GM18868 (cell line): Measurements from ENCODE around the gene NDUFS2.

Source experiments
- ATAC-seq: cut with Tn5 transposase; IDR thresholded peaks from one replicate; pipeline ENCODE4 v1.9.1; 2021; ENCODE audit warnings: mild to moderate bottlenecking, moderate library complexity; ENCODE audit not compliant: unreplicated experiment

Gene NDUFS2

GRCh38 chr1:161193561-161194235 lies 8.5 kb upstream of the NDUFS2 start:
- ATAC-seq: no peak

- ATAC-seq: no peak
Observed at GRCh38 chr1:161195171-161195570, 7.0 kb upstream of the NDUFS2 start.

- no peak for ATAC-seq
Observed at GRCh38 chr1:161196111-161196510, 6.1 kb upstream of the NDUFS2 start.

GRCh38 chr1:161196521-161197451 lies 5.4 kb upstream of the NDUFS2 start:
- ATAC-seq: no peak

GRCh38 chr1:161197560-161198193 lies 4.5 kb upstream of the NDUFS2 start:
- no peak for ATAC-seq

GRCh38 chr1:161198194-161198896 lies 3.8 kb upstream of the NDUFS2 start:
- ATAC-seq: no peak

GRCh38 chr1:161198897-161199431 lies 3.2 kb upstream of the NDUFS2 start, which contains the start of gene ADAMTS4:
Gene ADAMTS4, minus strand, starts transcription at chr1:161199054. Its CDS starts 427 bp downstream, at chr1:161198627.
- ATAC-seq: no peak

GRCh38 chr1:161199506-161200139 lies 2.5 kb upstream of the NDUFS2 start:
- ATAC-seq: no peak

- no peak for ATAC-seq
Observed at GRCh38 chr1:161200421-161200991, 1.7 kb upstream of the NDUFS2 start.

GRCh38 chr1:161200992-161201835 lies 953 bp upstream of the NDUFS2 start:
- no peak for ATAC-seq

- ATAC-seq: no peak
Observed at GRCh38 chr1:161206411-161207140, 4.4 kb downstream of the NDUFS2 start.

- ATAC-seq: no peak
Observed at GRCh38 chr1:161207173-161207572, 5.0 kb downstream of the NDUFS2 start.

- ATAC-seq: peak; percentile 72
Observed at GRCh38 chr1:161209790-161210409, 7.7 kb downstream of the NDUFS2 start.

- ATAC-seq: no peak
Observed at GRCh38 chr1:161214369-161214768, 12.2 kb downstream of the NDUFS2 start.

GRCh38 chr1:161215076-161215475 lies 12.9 kb downstream of the NDUFS2 start, which contains the start of gene FCER1G:
Gene FCER1G, plus strand, starts transcription at chr1:161215295. Its CDS starts 27 bp downstream, at chr1:161215322.
- no peak for ATAC-seq

- peak; percentile 78 for ATAC-seq
Observed at GRCh38 chr1:161216945-161217712, 15.0 kb downstream of the NDUFS2 start.

- no peak for ATAC-seq
Observed at GRCh38 chr1:161217831-161218230, 15.7 kb downstream of the NDUFS2 start.
